Neural cell (in vitro differentiated cells): ENCODE measurements around the gene PDE11A. TPM values are rescaled to one million over a fixed set of nuclear protein-coding genes. Genes with fewer than 3 reads are reported as not detected.

Experiments
- H2AFZ ChIP-seq: fragments of 200-600, 300-800 bp; sonication (generic), shearing (Covaris generic); 2 replicates; pipeline ENCODE4 v1.6.0; 2014; ENCODE audit warnings: low read depth, mild to moderate bottlenecking, antibody characterized with exemption, low read length, moderate library complexity
- H3F3A ChIP-seq: fragments of 200-600 bp; shearing (Covaris generic); 2 replicates; pipeline ENCODE4 v1.6.1; 2016; ENCODE audit warnings: mild to moderate bottlenecking, moderate library complexity, mixed read lengths, antibody characterized with exemption, low read length; ENCODE audit not compliant: insufficient read depth, poor library complexity, severe bottlenecking
- H3K27ac ChIP-seq: fragments of 200-600, 300-800 bp; sonication (generic), shearing (Covaris generic); 2 replicates; pipeline ENCODE4 v1.5.1; 2014; ENCODE audit warnings: mild to moderate bottlenecking, low read length, moderate library complexity
- H3K27me3 ChIP-seq: fragments of 300-800, 200-600 bp; sonication (generic), shearing (Covaris generic); 2 replicates; pipeline ENCODE4 v1.6.0; 2014; ENCODE audit warnings: mild to moderate bottlenecking, low read depth, low read length, moderate library complexity; ENCODE audit not compliant: insufficient read depth
- H3K36me3 ChIP-seq: fragments of 300-800, 200-600 bp; sonication (generic), shearing (Covaris generic); 2 replicates; pipeline ENCODE4 v1.5.1; 2014; ENCODE audit warnings: mild to moderate bottlenecking, antibody characterized with exemption, low read length, moderate library complexity; ENCODE audit not compliant: insufficient read depth
- H3K4me2 ChIP-seq: fragments of 300-800, 200-600 bp; sonication (generic), shearing (Covaris generic); 2 replicates; pipeline ENCODE4 v1.6.0; 2014; ENCODE audit warnings: mild to moderate bottlenecking, low read length
- H3K4me3 ChIP-seq: fragments of 300-800, 200-600 bp; sonication (generic), shearing (Covaris generic); 2 replicates; pipeline ENCODE4 v1.5.1; 2014; ENCODE audit warnings: mild to moderate bottlenecking, low read length, moderate library complexity
- H3K79me2 ChIP-seq: fragments of 200-600 bp; shearing (Covaris generic); replicated peaks from 2 replicates; pipeline ENCODE4 v1.6.0; 2014; ENCODE audit warnings: mild to moderate bottlenecking, low read length, moderate library complexity; ENCODE audit not compliant: insufficient read depth
- H3K9ac ChIP-seq: fragments of 300-800, 200-600 bp; sonication (generic), shearing (Covaris generic); 2 replicates; pipeline ENCODE4 v1.6.1; 2016; ENCODE audit warnings: mild to moderate bottlenecking, low read length, mixed read lengths
- H3K9me2 ChIP-seq: fragments of 200-600 bp; shearing (Covaris generic); 2 replicates; pipeline ENCODE4 v1.6.1; 2016; ENCODE audit warnings: mild to moderate bottlenecking, low read length, mixed read lengths; ENCODE audit not compliant: insufficient read depth
- H3K9me3 ChIP-seq: fragments of 200-600, 300-800 bp; sonication (generic), shearing (Covaris generic); 2 replicates; pipeline ENCODE4 v1.6.1; 2016; ENCODE audit warnings: mild to moderate bottlenecking, mixed run types, low read length, moderate library complexity, mixed read lengths
- H4K20me1 ChIP-seq: fragments of 200-600 bp; shearing (Covaris generic); 2 replicates; pipeline ENCODE4 v1.6.1; 2016; ENCODE audit warnings: mild to moderate bottlenecking, mixed run types; ENCODE audit not compliant: insufficient read depth
- EP300 ChIP-seq: fragments of 450-650 bp; conservative IDR thresholded peaks from 2 replicates; pipeline ENCODE4 v1.6.1; 2014; ENCODE audit warnings: antibody characterized with exemption, mild to moderate bottlenecking, moderate library complexity; ENCODE audit not compliant: poor library complexity, severe bottlenecking
- EZH2 ChIP-seq: fragments of 200-600, 300-800 bp; shearing (Covaris generic), sonication (generic); IDR thresholded peaks from 2 replicates; pipeline ENCODE4 v1.6.1; 2014; ENCODE audit warnings: antibody characterized with exemption, low read length, borderline replicate concordance, mild to moderate bottlenecking; ENCODE audit not compliant: insufficient read depth, poor library complexity, severe bottlenecking
- MXI1 ChIP-seq: fragments of 450-650 bp; conservative IDR thresholded peaks from 2 replicates; pipeline ENCODE4 v1.6.1; 2014; ENCODE audit warnings: antibody characterized with exemption, mild to moderate bottlenecking; ENCODE audit not compliant: poor library complexity, severe bottlenecking
- POLR2AphosphoS5 ChIP-seq: IDR thresholded peaks from 2 replicates; pipeline ENCODE4 v1.6.1; 2012
- RAD21 ChIP-seq: fragments of 450-650 bp; conservative IDR thresholded peaks from 2 replicates; pipeline ENCODE4 v1.6.1; 2014; ENCODE audit warnings: antibody characterized with exemption, mild to moderate bottlenecking, moderate library complexity
- SMC3 ChIP-seq: fragments of 450-650 bp; conservative IDR thresholded peaks from 2 replicates; pipeline ENCODE4 v1.6.1; 2014; ENCODE audit warnings: antibody characterized with exemption, mild to moderate bottlenecking, moderate library complexity; ENCODE audit not compliant: poor library complexity
- TAF1 ChIP-seq: IDR thresholded peaks from 2 replicates; pipeline ENCODE4 v1.6.1; 2012; ENCODE audit warnings: low read depth
- polyA plus RNA-seq: library from polyadenylated mRNA; depleted of rRNA; stranded (reverse); fragments of >200 nt; gene quantifications from 2 replicates; pipeline ENCODE4 v1.2.3, GENCODE V29; 2014
- TF ChIP-seq, protein P1 (sequence below): fragments of 450-650 bp; IDR thresholded peaks from 2 replicates; pipeline ENCODE4 v1.5.1; 2014; ENCODE audit warnings: antibody characterized with exemption, mild to moderate bottlenecking, moderate library complexity; ENCODE audit not compliant: poor library complexity, severe bottlenecking
- TF ChIP-seq, protein P2 (sequence below): IDR thresholded peaks from 2 replicates; pipeline ENCODE4 v1.6.1; 2012; ENCODE audit warnings: borderline replicate concordance

PDE11A gene
- polyA plus RNA-seq, 1 donor from 2014 or later, result 0.89 TPM

DNA sequence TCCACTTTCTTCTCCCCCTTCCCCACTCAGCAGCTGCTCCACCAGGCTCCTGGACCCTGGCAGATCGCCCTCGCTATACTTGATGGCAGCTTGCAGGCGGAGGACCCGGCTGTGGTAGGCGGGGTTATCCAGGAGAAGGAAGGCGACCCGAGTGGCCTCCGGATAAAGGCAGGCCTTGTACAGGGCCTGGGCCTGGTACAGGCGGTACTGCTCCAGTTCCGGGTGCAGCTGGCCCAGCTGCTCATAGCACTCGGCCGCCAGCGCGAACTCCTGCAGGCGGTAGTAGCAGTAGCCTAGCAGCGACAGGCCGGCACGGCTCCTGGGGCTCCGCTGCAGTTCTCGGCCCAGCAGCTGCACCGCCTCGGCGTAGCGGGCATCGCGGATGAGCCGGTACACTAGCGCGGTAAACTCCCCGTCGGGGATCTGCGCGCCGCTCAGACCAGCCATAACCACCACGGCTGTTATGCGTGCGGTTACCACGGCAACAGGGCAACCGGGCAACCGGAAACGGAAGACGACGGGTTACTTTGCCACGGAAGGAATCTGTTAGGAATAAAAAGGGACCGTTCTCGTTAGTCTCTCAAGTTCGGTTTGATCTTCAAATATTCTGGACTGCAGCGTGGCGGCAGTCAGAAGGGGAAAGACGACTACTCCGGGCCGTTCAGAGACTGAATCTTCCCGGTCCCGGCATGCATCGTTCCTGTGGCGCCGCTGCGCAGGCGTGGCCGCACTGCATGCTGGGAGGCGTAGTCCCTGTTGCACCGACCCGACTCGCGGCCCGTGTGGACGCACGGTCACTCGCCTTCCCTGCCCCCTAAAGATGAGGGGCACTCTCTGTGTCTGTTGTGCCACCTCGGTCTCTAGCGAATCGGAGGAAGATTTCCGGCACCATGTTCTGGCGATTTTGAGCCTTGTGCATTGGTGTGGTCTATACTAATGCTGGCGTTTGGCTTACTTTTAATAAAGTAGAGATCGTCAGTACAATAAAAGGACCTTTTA, 454.0 kb downstream of the PDE11A start:
- peak overlapping the region; percentile 93 for H3K9ac ChIP-seq
- peak overlapping the region; percentile 98 for H3K27ac ChIP-seq
- no peaks in the 10 kb centered on the region for H3K79me2 ChIP-seq
- H3K9me2 ChIP-seq, result no peaks in the 10 kb centered on the region
- peak overlapping the region; percentile 88 for H3K4me3 ChIP-seq
- peak overlapping the region; percentile 96 for H2AFZ ChIP-seq
- H4K20me1 ChIP-seq, result no peaks in the 10 kb centered on the region
- peak overlapping the region; percentile 95 for H3K4me2 ChIP-seq
- H3K27me3 ChIP-seq, result no peaks in the 10 kb centered on the region
- TF ChIP-seq EZH2, result no peak
- peak; percentile 54 for TF ChIP-seq SMC3
- TF ChIP-seq TAF1, result peak; percentile 65
- TF ChIP-seq, protein P1, sequence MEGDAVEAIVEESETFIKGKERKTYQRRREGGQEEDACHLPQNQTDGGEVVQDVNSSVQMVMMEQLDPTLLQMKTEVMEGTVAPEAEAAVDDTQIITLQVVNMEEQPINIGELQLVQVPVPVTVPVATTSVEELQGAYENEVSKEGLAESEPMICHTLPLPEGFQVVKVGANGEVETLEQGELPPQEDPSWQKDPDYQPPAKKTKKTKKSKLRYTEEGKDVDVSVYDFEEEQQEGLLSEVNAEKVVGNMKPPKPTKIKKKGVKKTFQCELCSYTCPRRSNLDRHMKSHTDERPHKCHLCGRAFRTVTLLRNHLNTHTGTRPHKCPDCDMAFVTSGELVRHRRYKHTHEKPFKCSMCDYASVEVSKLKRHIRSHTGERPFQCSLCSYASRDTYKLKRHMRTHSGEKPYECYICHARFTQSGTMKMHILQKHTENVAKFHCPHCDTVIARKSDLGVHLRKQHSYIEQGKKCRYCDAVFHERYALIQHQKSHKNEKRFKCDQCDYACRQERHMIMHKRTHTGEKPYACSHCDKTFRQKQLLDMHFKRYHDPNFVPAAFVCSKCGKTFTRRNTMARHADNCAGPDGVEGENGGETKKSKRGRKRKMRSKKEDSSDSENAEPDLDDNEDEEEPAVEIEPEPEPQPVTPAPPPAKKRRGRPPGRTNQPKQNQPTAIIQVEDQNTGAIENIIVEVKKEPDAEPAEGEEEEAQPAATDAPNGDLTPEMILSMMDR, result no peak
- TF ChIP-seq, protein P2, sequence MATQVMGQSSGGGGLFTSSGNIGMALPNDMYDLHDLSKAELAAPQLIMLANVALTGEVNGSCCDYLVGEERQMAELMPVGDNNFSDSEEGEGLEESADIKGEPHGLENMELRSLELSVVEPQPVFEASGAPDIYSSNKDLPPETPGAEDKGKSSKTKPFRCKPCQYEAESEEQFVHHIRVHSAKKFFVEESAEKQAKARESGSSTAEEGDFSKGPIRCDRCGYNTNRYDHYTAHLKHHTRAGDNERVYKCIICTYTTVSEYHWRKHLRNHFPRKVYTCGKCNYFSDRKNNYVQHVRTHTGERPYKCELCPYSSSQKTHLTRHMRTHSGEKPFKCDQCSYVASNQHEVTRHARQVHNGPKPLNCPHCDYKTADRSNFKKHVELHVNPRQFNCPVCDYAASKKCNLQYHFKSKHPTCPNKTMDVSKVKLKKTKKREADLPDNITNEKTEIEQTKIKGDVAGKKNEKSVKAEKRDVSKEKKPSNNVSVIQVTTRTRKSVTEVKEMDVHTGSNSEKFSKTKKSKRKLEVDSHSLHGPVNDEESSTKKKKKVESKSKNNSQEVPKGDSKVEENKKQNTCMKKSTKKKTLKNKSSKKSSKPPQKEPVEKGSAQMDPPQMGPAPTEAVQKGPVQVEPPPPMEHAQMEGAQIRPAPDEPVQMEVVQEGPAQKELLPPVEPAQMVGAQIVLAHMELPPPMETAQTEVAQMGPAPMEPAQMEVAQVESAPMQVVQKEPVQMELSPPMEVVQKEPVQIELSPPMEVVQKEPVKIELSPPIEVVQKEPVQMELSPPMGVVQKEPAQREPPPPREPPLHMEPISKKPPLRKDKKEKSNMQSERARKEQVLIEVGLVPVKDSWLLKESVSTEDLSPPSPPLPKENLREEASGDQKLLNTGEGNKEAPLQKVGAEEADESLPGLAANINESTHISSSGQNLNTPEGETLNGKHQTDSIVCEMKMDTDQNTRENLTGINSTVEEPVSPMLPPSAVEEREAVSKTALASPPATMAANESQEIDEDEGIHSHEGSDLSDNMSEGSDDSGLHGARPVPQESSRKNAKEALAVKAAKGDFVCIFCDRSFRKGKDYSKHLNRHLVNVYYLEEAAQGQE, result no peak
- peak; percentile 30 for TF ChIP-seq RAD21
- TF ChIP-seq MXI1, result peak; percentile 89
- TF ChIP-seq EP300, result peak; percentile 74
- TF ChIP-seq POLR2AphosphoS5, result peak; percentile 58
- H3K36me3 ChIP-seq, result no peaks in the 10 kb centered on the region
- H3F3A ChIP-seq, result no peaks in the 10 kb centered on the region
- no peaks in the 10 kb centered on the region for H3K9me3 ChIP-seq

DNA sequence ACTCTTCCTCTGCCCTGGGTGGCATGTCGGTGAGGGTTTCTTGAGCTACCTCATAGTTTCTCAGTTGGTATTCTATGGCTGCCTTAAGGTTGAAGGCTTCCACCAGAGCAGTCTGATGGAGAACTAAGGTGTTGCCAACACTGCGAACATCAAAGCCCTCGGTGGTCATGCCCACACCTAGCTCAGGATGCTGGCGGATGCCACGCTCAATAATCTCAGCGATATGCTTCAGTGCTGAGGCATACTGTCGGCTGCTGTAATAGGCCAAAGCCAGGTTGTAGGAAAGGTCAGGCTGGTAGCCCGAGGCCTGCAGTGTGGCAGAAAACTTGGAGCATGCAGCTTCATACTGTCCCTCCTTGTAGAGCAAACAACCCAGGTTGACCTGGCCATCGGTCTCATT, 454.7 kb downstream of the PDE11A start:
- Histone ChIP-seq H3K36me3 (no peaks in the 10 kb centered on the region), H4K20me1 (no peaks in the 10 kb centered on the region), H3K4me3 (peak overlapping the region; percentile 88), H3K27me3 (no peaks in the 10 kb centered on the region), H3K79me2 (no peaks in the 10 kb centered on the region), H3K9me2 (no peaks in the 10 kb centered on the region), H3K9me3 (no peaks in the 10 kb centered on the region), H2AFZ (peak overlapping the region; percentile 96), H3K4me2 (no peak overlapping the region), H3K9ac (peak overlapping the region; percentile 93), H3K27ac (peak overlapping the region; percentile 98), H3F3A (no peaks in the 10 kb centered on the region)
- TF ChIP-seq TAF1 (no peak), SMC3 (no peak), RAD21 (no peak), EP300 (no peak), EZH2 (no peak), MXI1 (no peak), POLR2AphosphoS5 (no peak)
- TF ChIP-seq, protein P2, result no peak
- TF ChIP-seq, protein P1, result no peak
